NCI-H146 (cell line): ENCODE measurements around the gene ZKSCAN5.
A peak's percentile ranks its signal among the peaks of the same experiment; 100 is the strongest.

Experiments used
- DNase-seq: peaks from one replicate; lab custom pipeline; 2025; lab: John Stamatoyannopoulos, UW

Gene ZKSCAN5

GRCh38 chr7:99504603-99505323 is at the start of gene ZKSCAN5:
TSS of gene ZKSCAN5 (plus strand) at chr7:99504662. CDS start at chr7:99506045, 1,383 bp downstream.
- peak; percentile 92 for DNase-seq

- DNase-seq: no peak
Observed at GRCh38 chr7:99455874-99456273, 48.6 kb upstream of the ZKSCAN5 start.

- no peak for DNase-seq
Observed at GRCh38 chr7:99456288-99456687, 48.2 kb upstream of the ZKSCAN5 start.

GRCh38 chr7:99457050-99457649 is 47.3 kb upstream of the ZKSCAN5 start:
- DNase-seq: no peak

GRCh38 chr7:99457650-99458493 is 46.6 kb upstream of the ZKSCAN5 start:
- DNase-seq: no peak

GRCh38 chr7:99459087-99459486 is 45.4 kb upstream of the ZKSCAN5 start:
- no peak for DNase-seq

DNA sequence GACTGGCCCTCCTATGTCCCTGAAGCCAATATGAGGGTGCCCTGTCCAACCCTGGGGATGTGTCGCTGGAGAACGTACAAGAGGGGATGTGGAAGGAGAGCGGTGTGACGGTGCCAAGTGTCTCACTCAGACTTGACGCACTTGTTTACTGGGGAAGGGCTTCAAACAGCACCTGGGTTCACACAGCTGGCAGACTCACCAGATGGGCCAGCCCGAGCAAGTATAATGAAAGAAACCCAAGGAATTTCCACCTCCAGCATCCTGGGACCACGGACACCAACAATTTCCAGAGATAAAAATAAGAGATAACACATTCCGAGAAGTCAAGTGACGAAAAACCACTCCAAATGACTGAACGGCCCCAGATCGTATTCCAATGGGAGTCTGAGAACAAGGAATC is 43.8 kb upstream of the ZKSCAN5 start:
- DNase-seq: no peak

DNA sequence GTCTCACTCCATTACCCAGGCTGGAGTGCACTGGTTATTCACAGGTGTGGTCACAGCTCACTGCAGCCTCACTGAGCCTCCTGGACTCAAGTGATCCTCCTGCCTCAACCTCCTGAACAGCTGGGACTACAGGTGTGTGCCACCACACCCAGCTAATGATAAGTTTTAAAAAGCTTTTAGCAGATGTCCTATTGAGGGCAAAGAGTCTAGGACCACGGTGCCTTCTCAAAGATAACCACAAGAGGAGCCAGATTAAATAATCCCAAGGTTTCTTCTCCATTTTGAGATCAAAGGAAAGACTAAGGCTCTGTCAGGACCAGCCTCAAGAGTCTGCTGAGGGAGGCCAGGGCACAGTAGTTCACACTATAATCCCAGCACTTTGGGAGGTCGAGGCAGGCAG is 43.2 kb upstream of the ZKSCAN5 start:
- no peak for DNase-seq

DNA sequence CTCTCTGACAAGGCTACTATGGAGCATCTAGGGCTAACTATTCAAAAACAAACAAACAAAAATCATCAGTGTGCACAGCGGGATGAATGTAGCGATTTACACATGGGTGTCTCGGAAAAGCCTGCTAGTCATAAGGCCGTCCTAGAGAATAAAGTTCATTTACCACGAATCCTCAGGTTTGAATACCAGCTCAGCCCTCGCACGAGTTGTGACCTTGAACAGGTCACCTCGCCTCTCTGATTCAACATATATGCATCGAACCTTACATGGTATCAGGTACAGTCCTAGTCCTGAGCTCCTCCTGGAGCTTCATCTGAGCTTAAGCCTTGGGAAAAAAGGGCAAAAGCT is 39.1 kb upstream of the ZKSCAN5 start:
- no peak for DNase-seq

GRCh38 chr7:99468336-99468918 is 36.0 kb upstream of the ZKSCAN5 start:
- DNase-seq: no peak

DNA sequence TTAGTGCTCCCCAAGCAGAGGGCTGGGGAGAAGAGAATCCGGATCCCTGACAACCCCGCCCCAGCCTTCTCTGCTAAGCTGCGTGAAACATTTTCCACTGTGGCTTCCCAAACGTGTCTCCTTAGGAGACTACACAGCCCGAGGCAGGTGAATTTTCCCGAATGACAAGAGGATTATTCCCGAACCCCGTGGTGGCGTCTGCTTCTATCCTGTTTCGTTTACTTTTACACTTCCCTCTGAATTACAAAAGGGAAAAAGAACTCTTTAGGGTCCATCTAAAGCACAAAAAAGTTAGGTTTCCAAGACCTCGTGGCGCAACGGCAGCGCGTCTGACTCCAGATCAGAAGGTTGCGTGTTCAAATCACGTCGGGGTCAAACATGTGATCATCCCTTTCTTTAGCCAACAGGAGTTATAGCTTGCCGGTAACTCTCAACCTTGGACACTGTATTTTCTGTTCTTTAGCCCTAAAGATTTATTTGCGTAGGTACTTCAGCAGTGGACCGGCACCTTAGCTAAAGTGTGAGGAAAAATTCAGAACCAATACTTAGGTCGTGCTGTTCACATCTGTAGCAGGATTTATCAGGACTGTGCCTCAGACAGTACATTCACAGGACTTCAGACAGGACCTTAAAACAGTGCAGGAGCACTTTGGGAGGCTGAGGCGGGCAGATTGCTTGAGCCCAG is 34.9 kb upstream of the ZKSCAN5 start:
- no peak for DNase-seq

DNA sequence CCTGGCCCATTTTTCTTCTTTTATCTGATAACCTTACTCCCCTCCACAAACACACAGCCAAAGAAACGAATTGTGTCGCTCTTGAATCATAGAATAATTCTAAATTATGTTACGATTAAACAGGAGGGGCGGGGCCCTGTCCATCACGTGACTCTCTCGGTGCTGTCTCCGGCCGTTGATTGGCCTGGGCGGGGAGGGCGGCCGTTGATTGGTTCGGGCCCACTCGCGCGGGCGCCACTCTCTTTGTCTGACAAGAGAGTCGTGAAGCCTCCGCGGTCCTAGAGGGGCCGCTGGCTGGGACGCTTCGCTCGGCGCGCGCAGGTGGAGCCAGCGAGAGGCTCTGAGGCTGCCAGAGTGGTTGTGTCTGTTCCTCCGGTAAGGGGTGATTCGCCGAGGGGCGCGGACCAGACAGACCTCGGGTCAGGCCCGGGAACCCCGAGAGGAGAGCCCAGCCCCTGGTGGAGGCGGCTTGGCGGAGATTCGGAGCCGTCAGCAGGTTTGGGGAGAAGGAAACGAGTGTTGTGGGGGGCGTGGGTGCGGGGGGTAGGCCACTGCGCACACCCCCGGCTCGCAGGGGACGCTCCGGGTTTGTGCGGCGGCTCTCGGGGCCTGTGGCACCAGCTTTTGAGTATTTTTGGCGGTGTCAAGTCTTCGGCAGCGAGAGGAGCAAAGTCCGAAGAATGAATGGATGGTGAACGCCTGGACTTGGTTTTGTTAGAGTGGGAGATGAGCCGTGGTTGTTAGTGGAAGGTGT is 31.7 kb upstream of the ZKSCAN5 start, which contains the start of gene ZNF789:
Gene ZNF789, plus strand, starts transcription at position 330 of the 754 bp plus-strand sequence. CDS start 3,567 bp downstream, outside the sequence.
- DNase-seq: peak; percentile 97

DNA sequence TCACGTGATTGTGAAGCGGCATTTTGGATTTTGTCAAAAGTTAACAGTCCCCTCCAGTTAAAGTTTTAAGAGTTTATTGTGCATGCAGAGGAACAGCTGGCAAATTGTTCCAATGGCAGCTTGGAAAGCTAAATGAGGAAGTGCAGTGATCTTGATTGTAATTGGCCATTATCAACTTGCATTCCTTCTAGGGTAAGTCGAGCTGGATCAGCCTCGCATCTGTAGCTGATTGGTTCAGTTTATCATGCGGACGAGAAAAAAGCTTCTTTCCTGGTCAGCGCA is 31.2 kb upstream of the ZKSCAN5 start:
- peak; percentile 22 for DNase-seq

DNA sequence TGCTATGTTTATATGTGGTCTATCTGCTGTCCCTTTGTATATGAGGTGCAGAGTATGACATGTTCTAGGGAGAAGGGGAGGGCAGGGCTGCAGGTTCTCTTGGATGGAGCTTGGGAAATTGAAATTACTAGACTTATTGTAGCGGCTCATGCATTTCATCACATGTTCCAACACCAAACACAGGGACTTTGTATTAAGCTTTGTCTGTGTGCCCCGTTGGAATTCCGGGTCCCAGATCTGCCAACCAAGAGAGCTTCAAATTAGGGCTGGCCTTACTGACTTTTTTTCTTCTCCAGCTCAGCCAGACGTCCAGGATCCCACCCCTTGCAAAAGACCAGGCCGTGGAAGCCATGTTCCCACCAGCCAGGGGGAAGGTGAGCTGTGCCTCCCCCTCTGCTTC is 28.4 kb upstream of the ZKSCAN5 start:
- DNase-seq: no peak

- no peak for DNase-seq
Observed at GRCh38 chr7:99478464-99479440, 25.7 kb upstream of the ZKSCAN5 start.

GRCh38 chr7:99485094-99485493 is 19.4 kb upstream of the ZKSCAN5 start:
- no peak for DNase-seq

DNA sequence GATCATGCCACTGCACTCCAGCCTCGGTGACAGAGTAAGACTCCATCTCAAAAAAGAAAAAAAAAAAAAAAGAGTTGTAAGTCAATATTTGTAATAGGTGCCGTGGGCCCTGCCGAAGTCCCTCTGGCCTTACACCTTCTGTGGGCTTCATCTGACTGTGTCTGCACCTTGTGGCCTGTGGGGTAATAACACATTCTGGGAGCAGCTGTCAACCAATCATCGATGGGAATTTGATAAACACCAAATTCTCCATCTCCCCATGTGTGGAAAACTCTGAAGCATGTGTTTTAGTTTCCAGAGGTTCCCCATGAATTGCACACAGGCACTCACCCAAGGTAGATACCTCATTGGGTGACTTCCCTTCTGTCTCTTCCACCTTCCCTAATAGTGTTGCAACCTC is 15.2 kb upstream of the ZKSCAN5 start:
- no peak for DNase-seq

- DNase-seq: no peak
Observed at GRCh38 chr7:99490878-99491277, 13.6 kb upstream of the ZKSCAN5 start.

DNA sequence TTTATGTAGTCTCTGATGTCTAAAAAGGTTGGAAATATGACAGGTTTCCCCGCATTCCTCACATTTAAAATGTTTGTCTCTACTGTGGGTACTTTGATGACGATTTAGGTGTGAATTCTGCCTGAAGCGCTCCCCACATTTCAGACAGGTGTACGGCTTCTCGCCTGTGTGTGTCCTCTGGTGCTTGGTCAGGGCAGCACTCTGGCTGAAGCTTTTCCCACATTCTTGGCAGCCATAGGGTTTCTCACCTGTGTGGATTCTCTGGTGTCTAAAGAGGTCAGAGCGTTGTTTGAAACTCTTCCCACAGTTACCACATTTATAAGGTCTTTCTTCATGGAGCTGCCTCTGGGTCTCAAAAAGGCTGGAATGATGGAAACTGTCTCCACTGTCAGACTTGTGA is 10.6 kb upstream of the ZKSCAN5 start:
- no peak for DNase-seq
